D721Med (cell line): ENCODE data around the gene DCDC2.
"Not testable (repeated sequence)": the region's sequence is repeated elsewhere in the genome, so short reads cannot be mapped to it uniquely, and the experiment has no call there.

ENCODE experiments used
- DNase-seq: peaks from one replicate; pipeline ENCODE4 v3.0.0; 2011; ENCODE audit warnings: low spot score; ENCODE audit not compliant: insufficient read length
- FAIRE-seq: peaks from 2 replicates; lab custom pipeline; 2011; peaks lifted over from hg19 to GRCh38; lab: Jason Lieb, UNC
- TF ChIP-seq, protein P1 (sequence below): IDR thresholded peaks from 2 replicates; pipeline ENCODE4 v1.5.1; 2012; ENCODE audit warnings: mild to moderate bottlenecking, control low read depth; ENCODE audit not compliant: insufficient read depth; ENCODE audit errors: missing control alignments

Gene DCDC2

GRCh38 chr6:24323632-24324337 is 34.1 kb downstream of the DCDC2 start:
- DNase-seq = no peak
- no peak for FAIRE-seq

GRCh38 chr6:24322924-24323323 is 34.9 kb downstream of the DCDC2 start:
- no peak for DNase-seq
- no peak for FAIRE-seq
- TF ChIP-seq, protein P1, sequence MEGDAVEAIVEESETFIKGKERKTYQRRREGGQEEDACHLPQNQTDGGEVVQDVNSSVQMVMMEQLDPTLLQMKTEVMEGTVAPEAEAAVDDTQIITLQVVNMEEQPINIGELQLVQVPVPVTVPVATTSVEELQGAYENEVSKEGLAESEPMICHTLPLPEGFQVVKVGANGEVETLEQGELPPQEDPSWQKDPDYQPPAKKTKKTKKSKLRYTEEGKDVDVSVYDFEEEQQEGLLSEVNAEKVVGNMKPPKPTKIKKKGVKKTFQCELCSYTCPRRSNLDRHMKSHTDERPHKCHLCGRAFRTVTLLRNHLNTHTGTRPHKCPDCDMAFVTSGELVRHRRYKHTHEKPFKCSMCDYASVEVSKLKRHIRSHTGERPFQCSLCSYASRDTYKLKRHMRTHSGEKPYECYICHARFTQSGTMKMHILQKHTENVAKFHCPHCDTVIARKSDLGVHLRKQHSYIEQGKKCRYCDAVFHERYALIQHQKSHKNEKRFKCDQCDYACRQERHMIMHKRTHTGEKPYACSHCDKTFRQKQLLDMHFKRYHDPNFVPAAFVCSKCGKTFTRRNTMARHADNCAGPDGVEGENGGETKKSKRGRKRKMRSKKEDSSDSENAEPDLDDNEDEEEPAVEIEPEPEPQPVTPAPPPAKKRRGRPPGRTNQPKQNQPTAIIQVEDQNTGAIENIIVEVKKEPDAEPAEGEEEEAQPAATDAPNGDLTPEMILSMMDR = no peak

More at GRCh38 chr6:24323632-24324337, 34.1 kb downstream of the DCDC2 start:
- TF ChIP-seq, protein P1 = no peak

- not testable (repeated sequence) for DNase-seq, FAIRE-seq
These were observed 35.4 kb downstream of the DCDC2 start for GRCh38 chr6:24322446-24322845.

GRCh38 chr6:24321538-24322162 is 36.2 kb downstream of the DCDC2 start:
- DNase-seq (no peak), FAIRE-seq (no peak)

DNA sequence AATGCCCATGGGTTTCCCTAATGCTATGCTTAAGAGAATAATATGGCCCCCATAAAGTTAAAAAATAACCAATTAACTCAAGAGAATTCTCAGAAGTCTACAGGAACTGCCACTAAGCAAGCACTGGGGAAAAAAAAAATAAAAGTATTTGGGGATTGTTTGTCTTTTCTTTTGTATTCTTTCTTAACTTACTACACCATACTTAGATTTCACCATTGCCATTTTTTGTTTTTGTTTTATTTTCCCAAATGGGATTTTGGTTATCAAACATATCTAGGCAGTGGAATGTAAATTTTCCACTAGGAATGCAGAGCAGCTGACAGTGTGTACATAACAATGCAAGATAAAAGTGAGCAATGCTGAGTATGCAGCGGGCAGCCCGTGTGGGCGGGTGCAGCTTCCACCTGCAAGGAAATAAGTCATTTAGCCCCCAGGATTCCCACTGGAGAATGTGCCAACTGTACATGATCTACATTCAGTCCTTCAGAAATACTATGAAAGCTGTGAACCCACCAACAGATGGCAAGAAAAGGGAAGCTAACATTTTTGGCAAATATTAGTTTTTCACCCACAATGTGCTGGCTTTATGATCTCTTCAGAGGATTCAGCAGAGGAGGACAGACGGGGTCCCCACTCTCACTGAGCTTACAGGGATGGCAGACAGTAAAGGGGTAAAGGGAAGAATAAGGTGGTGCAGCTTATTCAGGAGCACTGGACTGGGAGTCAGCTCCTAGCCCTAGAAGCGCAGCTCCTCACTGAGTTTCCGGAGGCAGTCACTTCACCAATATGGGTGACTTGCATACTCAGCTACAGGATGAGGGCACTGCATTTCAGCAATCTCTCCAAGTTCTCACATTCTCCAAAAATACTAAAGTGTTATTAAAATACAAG is 44.4 kb downstream of the DCDC2 start:
- TF ChIP-seq, protein P1 = no peak
- FAIRE-seq (no peak), DNase-seq (no peak)

More at GRCh38 chr6:24321538-24322162, 36.2 kb downstream of the DCDC2 start:
- TF ChIP-seq, protein P1 = no peak

DNA sequence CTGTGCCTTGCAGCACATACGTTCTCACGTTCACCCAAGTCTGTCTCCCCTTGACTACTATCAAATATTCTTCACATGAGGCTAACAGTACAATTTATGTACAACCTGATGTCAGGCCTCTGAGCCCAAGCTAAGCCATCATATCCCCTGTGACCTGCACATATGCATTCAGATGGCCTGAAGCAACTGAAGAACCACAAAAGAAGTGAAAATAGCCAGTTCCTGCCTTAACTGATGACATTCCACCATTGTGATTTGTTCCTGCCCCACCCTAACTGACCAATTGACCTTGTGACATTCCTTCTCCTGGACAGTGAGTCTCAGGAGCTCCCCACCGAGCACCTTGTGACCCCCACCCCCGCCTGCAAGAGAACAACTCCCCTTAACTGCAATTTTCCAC is 46.1 kb downstream of the DCDC2 start:
- FAIRE-seq = not testable (repeated sequence)

GRCh38 chr6:24307881-24308280 is 50.0 kb downstream of the DCDC2 start:
- FAIRE-seq = no peak
- TF ChIP-seq, protein P1 = no peak
- no peak for DNase-seq

More for the DNA sequence above, 46.1 kb downstream of the DCDC2 start:
- DNase-seq = not testable (repeated sequence)
